OCI-LY7 (cell line): ENCODE measurements around the gene NEU2. TPM values are rescaled to one million over a fixed set of nuclear protein-coding genes. Genes with fewer than 3 reads are reported as not detected.

ENCODE experiments used
- Bru-seq: library from RNA; stranded (reverse); fragments of 400-500 nt; gene quantifications from one replicate; lab custom pipeline; 2021; lab: Mats Ljungman, UMichigan
- BruChase-seq, 2 experiments: library from RNA; stranded (reverse); fragments of 400-500 nt; gene quantifications; one replicate each; lab custom pipeline; 2021; lab: Mats Ljungman, UMichigan
- BruUV-seq: library from RNA; stranded (reverse); fragments of 400-500 nt; replicated peaks from 2 replicates; lab custom pipeline; 2021; lab: Mats Ljungman, UMichigan
- CTCF ChIA-PET: fragments of 300-600 bp; sonication (Branson Sonifier 250); formaldehyde crosslinking; loops from one replicate; lab custom pipeline; 2022; ENCODE audit warnings: antibody characterized with exemption; ENCODE audit not compliant: unreplicated experiment; lab: Charles Lee
- POLR2A ChIA-PET: fragments of 300-600 bp; sonication (Branson Sonifier 250); formaldehyde crosslinking; loops from one replicate; lab custom pipeline; 2022; ENCODE audit warnings: antibody characterized with exemption; lab: Charles Lee
- DNase-seq: peaks from one replicate; pipeline ENCODE4 v3.0.0-alpha.2; 2015; ENCODE audit warnings: low spot score
- H2AFZ ChIP-seq: fragments of 200-600 bp; sonication (generic), shearing (Covaris generic); 2 replicates; pipeline ENCODE4 v1.6.1; 2014; ENCODE audit warnings: mild to moderate bottlenecking, antibody characterized with exemption, low read length, moderate library complexity
- H3K27ac ChIP-seq: fragments of 200-600 bp; sonication (generic); 2 replicates; pipeline ENCODE4 v1.5.1; 2014; ENCODE audit warnings: mixed run types, low read depth, mild to moderate bottlenecking, moderate library complexity, low read length, inconsistent platforms; ENCODE audit not compliant: poor library complexity, severe bottlenecking
- H3K36me3 ChIP-seq: fragments of 200-600 bp; sonication (generic); 2 replicates; pipeline ENCODE4 v1.6.1; 2014; ENCODE audit warnings: mild to moderate bottlenecking, antibody characterized with exemption, low read length, moderate library complexity, mixed read lengths; ENCODE audit not compliant: insufficient read depth
- H3K4me1 ChIP-seq: fragments of 200-600 bp; sonication (generic); 2 replicates; pipeline ENCODE4 v1.5.1; 2014; ENCODE audit warnings: mild to moderate bottlenecking, low read length; ENCODE audit not compliant: insufficient read depth, poor library complexity, severe bottlenecking
- H3K4me2 ChIP-seq: fragments of 200-600 bp; sonication (generic); 2 replicates; pipeline ENCODE4 v1.6.1; 2014; ENCODE audit warnings: mild to moderate bottlenecking, low read length
- H3K4me3 ChIP-seq: fragments of 200-600 bp; sonication (generic); 2 replicates; pipeline ENCODE4 v1.5.1; 2014; ENCODE audit warnings: mild to moderate bottlenecking, low read depth, low read length; ENCODE audit not compliant: poor library complexity, severe bottlenecking
- H3K79me2 ChIP-seq: fragments of 200-600 bp; sonication (generic); 2 replicates; pipeline ENCODE4 v1.6.1; 2016; ENCODE audit warnings: low read depth, mild to moderate bottlenecking, low read length, moderate library complexity, mixed read lengths; ENCODE audit not compliant: insufficient read depth
- H3K9me2 ChIP-seq: fragments of 200-600 bp; sonication (generic); 2 replicates; pipeline ENCODE4 v1.6.1; 2016; ENCODE audit warnings: mild to moderate bottlenecking, low read length, mixed read lengths; ENCODE audit not compliant: insufficient read depth
- H3K9me3 ChIP-seq: fragments of 200-600 bp; sonication (generic); 2 replicates; pipeline ENCODE4 v1.6.1; 2014; ENCODE audit warnings: mild to moderate bottlenecking, mixed run types, low read length, mixed read lengths
- H4K20me1 ChIP-seq: fragments of 200-600 bp; sonication (generic); 2 replicates; pipeline ENCODE4 v1.6.1; 2014; ENCODE audit warnings: mild to moderate bottlenecking, antibody characterized with exemption, low read length, moderate library complexity, mixed read lengths; ENCODE audit not compliant: insufficient read depth
- CTCF ChIP-seq: fragments of 200-600 bp; sonication (generic); conservative IDR thresholded peaks from 2 replicates; pipeline ENCODE4 v1.5.1; 2014; ENCODE audit warnings: mild to moderate bottlenecking, antibody characterized with exemption, low read length, moderate library complexity, mixed read lengths
- EZH2phosphoT487 ChIP-seq: fragments of 200-600 bp; sonication (generic); IDR thresholded peaks from 2 replicates; pipeline ENCODE4 v1.6.1; 2018; ENCODE audit warnings: low read depth, borderline replicate concordance, mild to moderate bottlenecking, mixed run types, antibody characterized with exemption, low read length, moderate library complexity, mixed read lengths
- intact Hi-C: fragments of 100-400 bp; cut with micrococcal nuclease; formaldehyde crosslinking; loops from one replicate; pipeline ENCODE4 v1.10.0; 2022; ENCODE audit not compliant: unreplicated experiment
- long read RNA-seq: library from polyadenylated mRNA; stranded (forward); transcript quantifications from one replicate; pipeline ENCODE4 v2.0.0, GENCODE V29; 2022
- total RNA-seq, 2 experiments: library from RNA; depleted of rRNA in 1 of 2; stranded (reverse); fragments of >200 nt in 1 of 2; shearing (Covaris generic) in 1 of 2; gene quantifications; 2 replicates each; pipeline ENCODE4 v1.2.3, GENCODE V29; 2014 to 2022

Gene NEU2
- total RNA-seq (2014; rRNA removed; shearing (Covaris generic)), result not detected in 2 replicates
- total RNA-seq (2022), result not detected in 2 replicates
- Bru-seq, nascent RNA, result not detected
- BruChase-seq, experiment 1, labeled RNA remaining after a 6-hour chase, result not detected
- BruChase-seq, experiment 2, labeled RNA remaining after a 2-hour chase, result not detected
- long read RNA-seq, result 0 reads

DNA sequence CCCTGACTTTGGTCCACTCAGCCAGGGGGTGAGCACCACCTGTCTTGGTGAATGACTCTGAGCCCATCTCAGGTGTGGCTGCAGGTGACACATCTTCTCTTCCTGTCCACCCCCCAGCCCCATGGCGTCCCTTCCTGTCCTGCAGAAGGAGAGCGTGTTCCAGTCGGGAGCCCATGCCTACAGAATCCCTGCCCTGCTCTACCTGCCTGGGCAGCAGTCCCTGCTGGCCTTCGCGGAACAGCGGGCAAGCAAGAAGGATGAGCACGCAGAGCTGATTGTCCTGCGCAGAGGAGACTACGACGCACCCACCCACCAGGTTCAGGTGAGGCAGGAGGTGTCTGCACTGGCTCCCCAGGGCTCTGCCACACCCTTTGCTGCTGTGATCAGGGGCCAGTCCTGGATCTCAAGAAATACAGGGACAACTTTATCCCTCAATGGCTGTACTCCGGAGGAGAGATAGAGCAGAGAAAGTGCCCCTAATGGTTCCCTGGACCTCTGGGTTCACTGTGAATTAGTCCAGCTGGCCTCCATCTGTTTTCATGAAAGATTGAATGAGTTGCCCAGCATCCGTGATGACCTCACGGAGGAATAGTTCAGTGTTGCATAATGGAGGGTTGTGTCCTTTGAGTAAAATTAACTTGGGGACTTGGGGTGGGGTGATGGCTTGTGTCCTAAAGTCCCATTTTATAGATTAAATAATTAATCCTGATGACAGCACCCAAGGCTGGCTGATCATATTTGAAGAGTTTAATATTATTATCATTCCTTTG lies at the start of gene NEU2:
TSS of gene NEU2 (plus strand) at position 122 of the 770 bp plus-strand sequence. CDS start at position 122, 0 bp downstream.
- H2AFZ ChIP-seq, result no peak within 1 kb of the TSS
- no peak within 1 kb of the TSS for H3K27ac ChIP-seq
- no peak within 1 kb of the TSS for H3K4me3 ChIP-seq
- no peaks in the 10 kb centered on the region for H4K20me1 ChIP-seq
- intact Hi-C loops, result no loop called here
- BruUV-seq, result no TSS peak
- H3K36me3 ChIP-seq, result no peaks in the 10 kb centered on the region
- H3K9me3 ChIP-seq, result no peaks in the 10 kb centered on the region
- no peak for DNase-seq
- H3K79me2 ChIP-seq, result no peaks in the 10 kb centered on the region
- POLR2A ChIA-PET, result interaction anchor here (1.1 kb wide), 1 partner anchor 19 kb away, joined by 3 read pairs; the partner anchor contains the start of gene NGEF
- TF ChIP-seq EZH2phosphoT487 (no peak), CTCF (no peak)
- CTCF ChIA-PET, result interaction anchor here (1.1 kb wide), 1 partner anchor 296 kb away, joined by 3 read pairs; no protein-coding TSS in a partner anchor
- no peaks in the 10 kb centered on the region for H3K4me1 ChIP-seq
- no peaks in the 10 kb centered on the region for H3K9me2 ChIP-seq
- no peak within 1 kb of the TSS for H3K4me2 ChIP-seq

- Histone ChIP-seq H3K4me3 (no peak overlapping the region), H3K27ac (no peak overlapping the region), H4K20me1 (no peaks in the 10 kb centered on the region), H3K36me3 (no peaks in the 10 kb centered on the region), H3K9me2 (no peaks in the 10 kb centered on the region), H3K9me3 (no peaks in the 10 kb centered on the region), H3K4me1 (no peaks in the 10 kb centered on the region), H3K4me2 (no peak overlapping the region), H2AFZ (peak overlapping the region; percentile 56; the same call in 1 of the 2 replicates), H3K79me2 (no peaks in the 10 kb centered on the region)
- intact Hi-C loops, result loop anchor here (1.0 kb wide), 1 partner anchor 268 kb away; the partner anchor contains the start of gene ATG16L1
- peak; percentile 70 for TF ChIP-seq CTCF
- no peak for TF ChIP-seq EZH2phosphoT487
- POLR2A ChIA-PET, result no interaction called here
- BruUV-seq, result no TSS peak
- CTCF ChIA-PET, result no interaction called here
- DNase-seq, result peak; percentile 33
These were observed 49.4 kb upstream of the NEU2 start for GRCh38 chr2:232982926-232983668.
